Fibroblast of lung (primary cell): Measurements from ENCODE around the gene EEF1AKMT3. TPM values are rescaled to one million over a fixed set of nuclear protein-coding genes. Genes with fewer than 3 reads are reported as not detected.

Experiments used
- DNase-seq, 2 donors: peaks; one replicate each; pipeline versions ENCODE4 v3.0.0 to v3.0.0-alpha.2; 2010; ENCODE audit warnings: low read depth in 2 of 2
- H2AFZ ChIP-seq: 2 replicates; pipeline ENCODE4 v1.5.1; 2012; ENCODE audit warnings: low read length, control low read depth, inconsistent platforms
- H3K27ac ChIP-seq: 2 replicates; pipeline ENCODE4 v1.5.1; 2011; ENCODE audit warnings: low read length, control low read depth; ENCODE audit not compliant: insufficient read depth
- H3K27me3 ChIP-seq: 2 replicates; pipeline ENCODE4 v1.5.1; 2011; ENCODE audit warnings: mild to moderate bottlenecking, low read length; ENCODE audit not compliant: control insufficient read depth, insufficient read depth
- H3K36me3 ChIP-seq: 2 replicates; pipeline ENCODE4 v1.5.1; 2011; ENCODE audit warnings: low read length; ENCODE audit not compliant: control insufficient read depth, insufficient read depth
- H3K4me1 ChIP-seq: 2 replicates; pipeline ENCODE4 v1.5.1; 2011; ENCODE audit warnings: low read length; ENCODE audit not compliant: control insufficient read depth, insufficient read depth; ENCODE audit errors: extremely low read depth
- H3K4me2 ChIP-seq: 2 replicates; pipeline ENCODE4 v1.5.1; 2011; ENCODE audit warnings: low read length, control low read depth; ENCODE audit not compliant: insufficient read depth; ENCODE audit errors: extremely low read depth
- H3K4me3 ChIP-seq, 4 experiments: fragments of 200-600 bp in 1 of 4; sonication (generic) in 1 of 4; replicated peaks in 1 of 4; 2 replicates each; pipeline ENCODE4 v1.5.1; 2011 to 2016; ENCODE audit warnings: low read length in 4 of 4, low read depth in 3 of 4, mild to moderate bottlenecking in 3 of 4, control low read depth in 2 of 4, inconsistent platforms in 1 of 4, mixed read lengths in 1 of 4; ENCODE audit not compliant: insufficient read depth in 1 of 4; ENCODE audit errors: control extremely low read depth in 1 of 4
- H3K79me2 ChIP-seq: 2 replicates; pipeline ENCODE4 v1.5.1; 2012; ENCODE audit warnings: mild to moderate bottlenecking, low read length, inconsistent platforms; ENCODE audit not compliant: control insufficient read depth, insufficient read depth
- H3K9ac ChIP-seq: 2 replicates; pipeline ENCODE4 v1.5.1; 2011; ENCODE audit warnings: mild to moderate bottlenecking, low read length, control low read depth; ENCODE audit not compliant: insufficient read depth
- H3K9me3 ChIP-seq: 2 replicates; pipeline ENCODE4 v1.5.1; 2012; ENCODE audit warnings: low read depth, low read length; ENCODE audit not compliant: control insufficient read depth, insufficient read depth
- H4K20me1 ChIP-seq: 2 replicates; pipeline ENCODE4 v1.5.1; 2011; ENCODE audit warnings: low read length; ENCODE audit not compliant: control insufficient read depth, insufficient read depth; ENCODE audit errors: extremely low read depth
- CTCF ChIP-seq, 2 donors: IDR thresholded peaks in 1 of 2; conservative IDR thresholded peaks in 1 of 2; 1 replicate in 1 of 2; 2 replicates in 1 of 2; pipeline ENCODE4 v1.5.1; 2011 to 2012; ENCODE audit warnings: low read length in 2 of 2, control low read depth in 1 of 2, inconsistent platforms in 1 of 2, low read depth in 1 of 2, mild to moderate bottlenecking in 1 of 2
- EZH2 ChIP-seq: IDR thresholded peaks from 2 replicates; pipeline ENCODE4 v1.5.1; 2012; ENCODE audit warnings: low read length, control low read depth, mild to moderate bottlenecking; ENCODE audit errors: missing control alignments
- polyA plus RNA-seq, 2 donors: library from polyadenylated mRNA; depleted of rRNA in 1 of 2; stranded (reverse) in 1 of 2; unstranded in 1 of 2; fragments of >200 nt; gene quantifications; 2 replicates each; pipeline ENCODE4 v1.2.1, GENCODE V29; 2011 to 2012; ENCODE audit warnings: missing spikeins in 1 of 2
- total RNA-seq: library from RNA; depleted of rRNA; stranded (reverse); fragments of >200 nt; gene quantifications from 2 replicates; pipeline ENCODE4 v1.2.1, GENCODE V29; 2014

Gene EEF1AKMT3
- total and polyA plus RNA-seq, 2 donors (not counting 1 experiment from before 2014, with no cell fraction given): 8.9 to 11.9 TPM

- Histone ChIP-seq H3K4me3 (no peak overlapping the region), H4K20me1 (no peaks in the 10 kb centered on the region), H3K27ac (no peak overlapping the region), H3K9ac (no peak overlapping the region), H3K79me2 (peaks cover 30% of the 10 kb centered on the region), H3K4me1 (no peaks in the 10 kb centered on the region), H3K9me3 (no peaks in the 10 kb centered on the region), H3K4me2 (no peak overlapping the region), H3K36me3 (peaks cover 54% of the 10 kb centered on the region), H2AFZ (no peak overlapping the region), H3K27me3 (no peaks in the 10 kb centered on the region)
- TF ChIP-seq CTCF (conservative IDR thresholded peaks at IDR 0.05 in 1 of 2, IDR thresholded peaks at IDR 0.05 in 1 of 2; ENCODE audit: low read depth in 1 of 2, low read length in 2 of 2) (no peak), EZH2 (no peak)
- no peak for DNase-seq
Observed at GRCh38 chr12:57823908-57824640, 51.7 kb downstream of the EEF1AKMT3 start.

- Histone ChIP-seq H3K4me2 (no peak overlapping the region), H3K4me1 (no peaks in the 10 kb centered on the region), H3K9me3 (no peaks in the 10 kb centered on the region), H4K20me1 (peaks cover 3% of the 10 kb centered on the region), H3K4me3 (no peak overlapping the region), H3K36me3 (peaks cover 56% of the 10 kb centered on the region), H3K27me3 (no peaks in the 10 kb centered on the region), H2AFZ (no peak overlapping the region), H3K79me2 (peaks cover 44% of the 10 kb centered on the region), H3K9ac (no peak overlapping the region), H3K27ac (no peak overlapping the region)
- DNase-seq: no peak
- TF ChIP-seq CTCF (conservative IDR thresholded peaks at IDR 0.05 in 1 of 2, IDR thresholded peaks at IDR 0.05 in 1 of 2; ENCODE audit: low read depth in 1 of 2, low read length in 2 of 2): no peak
- TF ChIP-seq EZH2: no peak
Observed at GRCh38 chr12:57825451-57825850, 53.0 kb downstream of the EEF1AKMT3 start.

- no peak overlapping the region for H3K9ac ChIP-seq
- peaks cover 3% of the 10 kb centered on the region for H3K4me1 ChIP-seq
- H3K27ac ChIP-seq: no peak overlapping the region
- DNase-seq: no peak
- no peak overlapping the region for H3K4me3 ChIP-seq
- H2AFZ ChIP-seq: no peak overlapping the region
- no peak for TF ChIP-seq EZH2
- TF ChIP-seq CTCF (conservative IDR thresholded peaks at IDR 0.05 in 1 of 2, IDR thresholded peaks at IDR 0.05 in 1 of 2; ENCODE audit: low read depth in 1 of 2, low read length in 2 of 2): no peak
- H3K4me2 ChIP-seq: no peak overlapping the region
- peaks cover 54% of the 10 kb centered on the region for H3K79me2 ChIP-seq
- H3K27me3 ChIP-seq: no peaks in the 10 kb centered on the region
- no peaks in the 10 kb centered on the region for H3K9me3 ChIP-seq
- peaks cover 53% of the 10 kb centered on the region for H3K36me3 ChIP-seq
- peaks cover 3% of the 10 kb centered on the region for H4K20me1 ChIP-seq
Observed at GRCh38 chr12:57826400-57826799, 54.0 kb downstream of the EEF1AKMT3 start.
